Neuronal stem cell (in vitro differentiated cells): ENCODE data around the gene GEMIN5.

Experiments
- DNase-seq: peaks from one replicate; pipeline ENCODE4 v3.0.0-alpha.2; 2013; ENCODE audit warnings: low spot score
- H2AFZ ChIP-seq: one replicate; pipeline ENCODE4 v1.6.1; 2013; ENCODE audit warnings: mild to moderate bottlenecking, low read length, inconsistent platforms
- H2AK5ac ChIP-seq: 2 replicates; pipeline ENCODE4 v1.6.1; 2013; ENCODE audit warnings: low read depth, mild to moderate bottlenecking, inconsistent platforms, low read length, moderate library complexity, mixed read lengths
- H2BK120ac ChIP-seq: 2 replicates; pipeline ENCODE4 v1.6.1; 2013; ENCODE audit warnings: low read depth, mild to moderate bottlenecking, inconsistent platforms, low read length, moderate library complexity, mixed read lengths
- H2BK12ac ChIP-seq: one replicate; pipeline ENCODE4 v1.6.1; 2013; ENCODE audit warnings: low read length, inconsistent platforms
- H2BK15ac ChIP-seq: 2 replicates; pipeline ENCODE4 v1.6.1; 2013; ENCODE audit warnings: mild to moderate bottlenecking, low read length, inconsistent platforms, mixed read lengths
- H2BK5ac ChIP-seq: one replicate; pipeline ENCODE4 v1.6.1; 2013; ENCODE audit warnings: inconsistent platforms, mild to moderate bottlenecking, low read length, moderate library complexity
- H3K14ac ChIP-seq: one replicate; pipeline ENCODE4 v1.6.1; 2013; ENCODE audit warnings: low read length, inconsistent platforms
- H3K18ac ChIP-seq: 2 replicates; pipeline ENCODE4 v1.6.1; 2013; ENCODE audit warnings: low read length, inconsistent platforms
- H3K23ac ChIP-seq: 2 replicates; pipeline ENCODE4 v1.6.1; 2013; ENCODE audit warnings: low read depth, mild to moderate bottlenecking, mixed read lengths, low read length, inconsistent platforms; ENCODE audit not compliant: poor library complexity
- H3K27ac ChIP-seq: replicated peaks from 3 replicates; pipeline ENCODE4 v1.5.1; 2013; ENCODE audit warnings: low read length, inconsistent platforms
- H3K27me3 ChIP-seq, 3 experiments: 2 replicates each; pipeline ENCODE4 v1.6.1; 2013; ENCODE audit warnings: low read length in 3 of 3, mild to moderate bottlenecking in 2 of 3, inconsistent platforms in 1 of 3, low read depth in 1 of 3, mixed read lengths in 1 of 3, moderate library complexity in 1 of 3; ENCODE audit not compliant: control insufficient read depth in 3 of 3, insufficient read depth in 3 of 3
- H3K36me3 ChIP-seq, 2 donors: replicated peaks in 1 of 2; 2 replicates each; pipeline ENCODE4 v1.6.1; 2013; ENCODE audit warnings: low read length in 2 of 2; ENCODE audit not compliant: control insufficient read depth in 2 of 2, insufficient read depth in 2 of 2
- H3K4ac ChIP-seq: 2 replicates; pipeline ENCODE4 v1.6.1; 2013; ENCODE audit warnings: inconsistent platforms, mild to moderate bottlenecking, low read length, moderate library complexity
- H3K4me1 ChIP-seq, 2 donors: 1 replicate in 1 of 2; 2 replicates in 1 of 2; pipeline ENCODE4 v1.6.1; 2013; ENCODE audit warnings: low read length in 2 of 2, low read depth in 1 of 2; ENCODE audit not compliant: control insufficient read depth in 2 of 2, insufficient read depth in 1 of 2
- H3K4me2 ChIP-seq: one replicate; pipeline ENCODE4 v1.6.1; 2013; ENCODE audit warnings: mild to moderate bottlenecking, low read length, inconsistent platforms; ENCODE audit not compliant: insufficient read depth, poor library complexity, severe bottlenecking
- H3K4me3 ChIP-seq, 2 donors: 2 replicates each; pipeline ENCODE4 v1.5.1; 2013; ENCODE audit warnings: low read length in 2 of 2, mild to moderate bottlenecking in 2 of 2, inconsistent platforms in 1 of 2, moderate library complexity in 1 of 2
- H3K79me1 ChIP-seq: one replicate; pipeline ENCODE4 v1.6.1; 2013; ENCODE audit warnings: low read depth, mild to moderate bottlenecking, inconsistent platforms, low read length, moderate library complexity
- H3K9ac ChIP-seq: one replicate; pipeline ENCODE4 v1.6.1; 2013; ENCODE audit warnings: mild to moderate bottlenecking, low read depth, low read length, inconsistent platforms; ENCODE audit not compliant: poor library complexity
- H3K9me3 ChIP-seq, 2 donors: replicated peaks in 1 of 2; 2 replicates each; pipeline versions ENCODE3 to v1.6.1; 2013; ENCODE audit warnings: low read length in 2 of 2, mild to moderate bottlenecking in 2 of 2, inconsistent platforms in 1 of 2, low read depth in 1 of 2, mixed read lengths in 1 of 2, moderate library complexity in 1 of 2; ENCODE audit not compliant: control insufficient read depth in 2 of 2, insufficient read depth in 1 of 2
- H4K8ac ChIP-seq: one replicate; pipeline ENCODE4 v1.6.1; 2013; ENCODE audit warnings: low read depth, mild to moderate bottlenecking, inconsistent platforms, low read length, moderate library complexity
- H4K91ac ChIP-seq: one replicate; pipeline ENCODE4 v1.6.1; 2013; ENCODE audit warnings: low read length, low read depth, mild to moderate bottlenecking, inconsistent platforms; ENCODE audit not compliant: poor library complexity
- WGBS, 2 donors: extraction: QIAGEN DNeasy Blood & Tissue Kit; methylation state at CpG; one replicate each; pipeline ENCODE4 v1.1.7; 2013; ENCODE audit warnings: missing lambda C conversion rate in 2 of 2, mixed read lengths in 1 of 2; ENCODE audit not compliant: insufficient read length in 2 of 2, insufficient replicate concordance in 1 of 2; ENCODE audit errors: extremely low coverage in 2 of 2; 5-methylcytosine and 5-hydroxymethylcytosine counted together

Gene GEMIN5

DNA sequence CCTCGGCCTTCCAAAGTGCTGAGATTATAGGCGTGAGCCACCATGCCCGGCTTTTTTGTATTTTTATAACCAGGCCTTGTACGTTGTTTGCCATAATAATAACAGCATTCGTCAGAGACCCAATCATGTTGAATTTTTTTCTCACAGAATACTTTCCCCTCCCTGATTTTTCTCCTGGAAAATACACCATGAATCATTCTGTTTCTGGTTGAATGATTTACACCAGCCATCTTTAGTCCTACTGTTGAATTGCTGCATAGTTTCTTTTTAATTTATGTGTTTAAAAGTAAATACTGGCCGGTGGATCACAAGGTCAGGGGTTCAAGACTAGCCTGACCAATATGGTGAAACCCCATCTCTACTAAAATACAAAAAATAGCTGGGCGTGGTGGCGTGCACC is 76.1 kb downstream of the GEMIN5 start:
- no peak for DNase-seq
- Histone ChIP-seq H2AK5ac (no peak overlapping the region), H3K4me3 (no peak overlapping the region), H3K4me1 (peaks cover 4 to 9% of the 10 kb centered on the region in 2 donors), H3K14ac (no peak overlapping the region), H3K9ac (no peak overlapping the region), H4K91ac (no peak overlapping the region), H3K27me3 (no peaks in the 10 kb centered on the region), H3K27ac (no peak overlapping the region), H2BK15ac (no peak overlapping the region), H2BK5ac (no peak overlapping the region), H3K18ac (no peak overlapping the region), H4K8ac (no peak overlapping the region), H3K4ac (no peak overlapping the region), H2BK12ac (no peak overlapping the region), H2BK120ac (no peak overlapping the region), H3K36me3 (peaks cover 13 to 45% of the 10 kb centered on the region in 2 donors), H3K79me1 (peaks cover 2% of the 10 kb centered on the region), H3K4me2 (no peak overlapping the region), H3K23ac (no peak overlapping the region), H3K9me3 (no peaks in the 10 kb centered on the region), H2AFZ (no peak overlapping the region)
- no CpG with 5 or more reads among the region's 8 CpGs for WGBS, 2 donors

GRCh38 chr5:154860765-154861164 is 77.2 kb downstream of the GEMIN5 start:
- H3K79me1 ChIP-seq = no peaks in the 10 kb centered on the region
- H2BK15ac ChIP-seq = no peak overlapping the region
- H3K27me3 ChIP-seq = no peaks in the 10 kb centered on the region
- no peak overlapping the region for H2AK5ac ChIP-seq
- no peak overlapping the region for H3K18ac ChIP-seq
- no peak overlapping the region for H4K91ac ChIP-seq
- no peak overlapping the region for H4K8ac ChIP-seq
- DNase-seq = no peak
- H2BK5ac ChIP-seq = no peak overlapping the region
- no peaks in the 10 kb centered on the region for H3K9me3 ChIP-seq
- H3K4me2 ChIP-seq = no peak overlapping the region
- H3K9ac ChIP-seq = no peak overlapping the region
- no peak overlapping the region for H3K4me3 ChIP-seq
- no peak overlapping the region for H2BK12ac ChIP-seq
- H3K4ac ChIP-seq = no peak overlapping the region
- H3K36me3 ChIP-seq = peaks cover 11 to 34% of the 10 kb centered on the region in 2 donors
- no peak overlapping the region for H3K14ac ChIP-seq
- no CpG with 5 or more reads among the region's 4 CpGs for WGBS, 2 donors
- H2BK120ac ChIP-seq = no peak overlapping the region
- no peak overlapping the region for H2AFZ ChIP-seq
- H3K27ac ChIP-seq = no peak overlapping the region
- H3K23ac ChIP-seq = no peak overlapping the region
- H3K4me1 ChIP-seq = peaks cover 5 to 9% of the 10 kb centered on the region in 2 donors

DNA sequence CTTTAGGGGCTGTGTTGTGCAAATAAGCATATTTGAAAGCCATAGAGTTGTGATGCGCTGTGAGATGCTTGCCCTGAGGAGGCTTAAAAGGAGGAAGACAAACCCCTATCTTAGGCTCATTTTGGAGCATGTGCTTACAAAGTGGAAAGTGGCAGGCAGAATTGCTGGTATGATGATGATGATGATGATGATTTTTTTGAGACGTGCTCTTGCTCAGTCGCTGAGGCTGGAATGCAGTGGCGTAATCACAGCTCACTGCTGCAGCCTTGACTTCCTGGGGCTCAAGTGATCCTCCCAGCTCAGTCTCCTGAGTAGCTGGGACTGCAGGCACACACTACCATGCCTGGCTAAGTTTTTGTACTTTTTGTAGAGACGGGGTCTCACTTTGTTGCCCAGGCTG is 77.9 kb downstream of the GEMIN5 start:
- Histone ChIP-seq H2AFZ (no peak overlapping the region), H4K91ac (no peak overlapping the region), H2BK12ac (no peak overlapping the region), H4K8ac (no peak overlapping the region), H3K14ac (no peak overlapping the region), H3K36me3 (peaks cover 8 to 27% of the 10 kb centered on the region in 2 donors), H3K23ac (no peak overlapping the region), H3K9me3 (no peaks in the 10 kb centered on the region), H3K18ac (no peak overlapping the region), H3K27ac (no peak overlapping the region), H3K27me3 (no peaks in the 10 kb centered on the region), H2BK120ac (no peak overlapping the region), H3K4me3 (peak overlapping the region in 1 of 2 donors; percentile 68), H3K4ac (no peak overlapping the region), H2AK5ac (no peak overlapping the region), H3K4me1 (peaks cover 5 to 9% of the 10 kb centered on the region in 2 donors), H2BK5ac (no peak overlapping the region), H3K79me1 (no peaks in the 10 kb centered on the region), H3K4me2 (no peak overlapping the region), H3K9ac (no peak overlapping the region), H2BK15ac (no peak overlapping the region)
- no peak for DNase-seq
- WGBS, 2 donors = no CpG with 5 or more reads among the region's 5 CpGs

- H2BK5ac ChIP-seq = peak overlapping the region; percentile 76
- H2AK5ac ChIP-seq = no peak overlapping the region
- peaks cover 5 to 9% of the 10 kb centered on the region in 2 donors for H3K4me1 ChIP-seq
- peak overlapping the region; percentile 63 for H3K4me2 ChIP-seq
- H3K4me3 ChIP-seq = peak overlapping the region; percentile 68 to 96
- H4K8ac ChIP-seq = no peak overlapping the region
- peaks cover 5 to 18% of the 10 kb centered on the region in 2 donors for H3K36me3 ChIP-seq
- no peaks in the 10 kb centered on the region for H3K79me1 ChIP-seq
- H3K23ac ChIP-seq = no peak overlapping the region
- peak overlapping the region; percentile 94 for H2AFZ ChIP-seq
- no peak overlapping the region for H4K91ac ChIP-seq
- H2BK12ac ChIP-seq = no peak overlapping the region
- H3K9me3 ChIP-seq = no peaks in the 10 kb centered on the region
- no CpG with 5 or more reads among the region's 26 CpGs for WGBS, 2 donors
- no peak overlapping the region for H3K4ac ChIP-seq
- DNase-seq = peak; percentile 5
- H2BK15ac ChIP-seq = no peak overlapping the region
- no peaks in the 10 kb centered on the region for H3K27me3 ChIP-seq
- no peak overlapping the region for H3K14ac ChIP-seq
- peak overlapping the region; percentile 31 for H3K9ac ChIP-seq
- peak overlapping the region; percentile 82 for H3K27ac ChIP-seq
- no peak overlapping the region for H2BK120ac ChIP-seq
- no peak overlapping the region for H3K18ac ChIP-seq
Measured at GRCh38 chr5:154858972-154859871, 78.8 kb downstream of the GEMIN5 start.
